ENCODE results near the gene LSMEM2.
A peak's percentile ranks its signal among the peaks of the same experiment; 100 is the strongest.

The LSMEM2 gene

DNA sequence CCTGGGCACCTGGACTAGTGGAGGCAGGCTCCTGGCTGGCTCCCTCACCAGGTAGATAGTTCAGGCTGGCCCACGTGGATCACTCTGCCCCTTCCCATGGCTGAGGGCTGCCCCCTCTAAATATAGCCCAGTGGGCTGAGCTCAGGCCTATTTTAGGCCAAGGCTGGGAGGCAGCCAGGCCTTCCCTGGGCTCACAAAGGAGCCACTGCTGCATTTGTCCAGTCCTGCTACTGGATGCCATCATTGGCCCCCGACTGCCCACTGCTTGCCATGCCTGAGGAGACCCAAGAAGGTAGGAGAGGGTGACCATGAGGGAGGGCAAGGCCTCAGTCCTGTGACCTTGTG lies at the start of gene LSMEM2:
Gene LSMEM2, plus strand, starts transcription at position 208 of the 345 bp plus-strand sequence. Its CDS starts 27 bp downstream, at position 235.
- in situ Hi-C loops (cut with MboI; ENCODE audit: low pct_unique_long_range_greater_than_20kb, low sequenced_read_pairs), result no loop called here
- no peak for DNase-seq

DNA sequence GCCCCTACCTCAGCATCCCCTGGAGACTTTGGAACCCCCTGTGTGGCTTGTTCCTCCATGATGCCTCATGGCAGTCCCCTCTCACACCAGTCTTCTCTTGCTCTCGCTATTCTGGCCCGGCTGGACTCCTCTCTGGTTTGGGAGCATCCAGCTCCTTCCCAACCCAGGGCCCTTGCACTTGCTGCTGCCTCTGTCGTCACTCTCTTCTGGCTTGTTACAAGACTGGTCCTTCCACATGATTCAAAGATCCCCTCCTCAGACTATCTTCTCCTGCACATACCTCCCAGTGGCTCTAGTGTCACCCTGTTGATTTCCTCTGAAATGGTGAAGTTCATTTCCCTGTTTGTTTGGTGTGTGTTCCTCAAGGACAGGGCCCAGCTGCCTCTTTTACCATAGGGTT lies 49.4 kb upstream of the LSMEM2 start:
- in situ Hi-C loops (cut with MboI; ENCODE audit: low pct_unique_long_range_greater_than_20kb, low sequenced_read_pairs), result no loop called here
- DNase-seq, result no peak

- in situ Hi-C loops (cut with MboI; ENCODE audit: low pct_unique_long_range_greater_than_20kb, low sequenced_read_pairs), result no loop called here
- no peak for DNase-seq
These were observed 48.6 kb upstream of the LSMEM2 start for GRCh38 chr3:50230104-50230793.

DNA sequence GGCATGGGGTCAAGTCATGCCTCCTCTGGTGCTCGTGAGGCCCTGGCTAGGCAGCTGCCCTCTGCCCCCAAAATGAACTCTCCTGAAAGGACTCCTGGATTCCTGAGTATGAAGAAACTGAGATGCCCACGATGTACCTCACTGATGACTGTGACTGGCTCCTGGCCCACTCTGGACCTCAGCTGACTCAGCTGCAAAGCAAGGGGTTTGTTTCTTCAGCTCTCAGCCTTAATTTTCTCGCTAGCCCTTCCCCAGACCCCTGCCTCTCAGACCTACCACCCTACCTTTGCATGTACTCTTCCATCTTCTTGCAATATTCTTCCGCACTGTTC lies 48.1 kb upstream of the LSMEM2 start:
- DNase-seq, result no peak
- in situ Hi-C loops (cut with MboI; ENCODE audit: low pct_unique_long_range_greater_than_20kb, low sequenced_read_pairs), result no loop called here

- in situ Hi-C loops (cut with MboI; ENCODE audit: low pct_unique_long_range_greater_than_20kb, low sequenced_read_pairs), result no loop called here
- DNase-seq, result no peak
These were observed 47.3 kb upstream of the LSMEM2 start for GRCh38 chr3:50231581-50231980.

DNA sequence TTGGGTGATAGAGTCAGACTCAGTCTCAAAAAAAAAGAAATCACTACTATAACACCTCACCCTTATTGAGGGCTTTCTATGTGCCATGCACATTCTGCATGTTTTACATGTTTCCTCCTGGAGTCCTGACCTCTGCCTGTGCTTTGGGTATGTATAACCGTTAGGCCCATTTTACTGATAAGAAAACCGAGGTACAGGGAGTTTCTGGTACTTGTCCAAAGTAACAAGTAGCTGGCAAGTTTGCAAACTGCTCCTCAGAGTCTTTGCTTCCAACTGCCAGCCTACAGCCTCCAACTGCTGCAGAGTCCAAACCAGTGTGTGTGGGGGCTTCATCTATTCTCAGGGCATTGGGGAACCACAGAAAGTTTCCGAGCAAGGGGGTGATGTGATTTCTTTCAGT lies 46.6 kb upstream of the LSMEM2 start:
- DNase-seq, result no peak
- in situ Hi-C loops (cut with MboI; ENCODE audit: low pct_unique_long_range_greater_than_20kb, low sequenced_read_pairs), result no loop called here

DNA sequence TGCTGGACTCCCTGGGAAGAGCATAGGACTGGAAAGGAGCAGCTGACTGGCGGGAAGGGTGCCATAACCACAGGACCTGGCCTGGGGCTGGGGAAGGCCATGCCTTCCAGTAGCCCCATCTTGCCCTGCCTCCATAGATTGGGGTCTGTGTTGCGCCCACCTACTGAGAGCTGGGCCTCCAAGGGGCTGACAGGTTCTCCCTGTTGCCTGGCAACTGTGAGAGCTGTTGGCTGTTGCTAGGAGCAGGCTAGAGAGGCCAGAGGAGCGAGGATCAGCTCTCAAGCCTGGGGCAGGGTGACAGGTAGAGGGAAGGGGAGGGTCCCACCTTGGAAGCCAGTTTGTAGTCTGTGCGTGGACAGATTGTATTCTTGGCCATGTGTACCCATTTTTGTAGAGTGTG lies 45.7 kb upstream of the LSMEM2 start:
- in situ Hi-C loops (cut with MboI; ENCODE audit: low pct_unique_long_range_greater_than_20kb, low sequenced_read_pairs), result no loop called here
- DNase-seq, result no peak

DNA sequence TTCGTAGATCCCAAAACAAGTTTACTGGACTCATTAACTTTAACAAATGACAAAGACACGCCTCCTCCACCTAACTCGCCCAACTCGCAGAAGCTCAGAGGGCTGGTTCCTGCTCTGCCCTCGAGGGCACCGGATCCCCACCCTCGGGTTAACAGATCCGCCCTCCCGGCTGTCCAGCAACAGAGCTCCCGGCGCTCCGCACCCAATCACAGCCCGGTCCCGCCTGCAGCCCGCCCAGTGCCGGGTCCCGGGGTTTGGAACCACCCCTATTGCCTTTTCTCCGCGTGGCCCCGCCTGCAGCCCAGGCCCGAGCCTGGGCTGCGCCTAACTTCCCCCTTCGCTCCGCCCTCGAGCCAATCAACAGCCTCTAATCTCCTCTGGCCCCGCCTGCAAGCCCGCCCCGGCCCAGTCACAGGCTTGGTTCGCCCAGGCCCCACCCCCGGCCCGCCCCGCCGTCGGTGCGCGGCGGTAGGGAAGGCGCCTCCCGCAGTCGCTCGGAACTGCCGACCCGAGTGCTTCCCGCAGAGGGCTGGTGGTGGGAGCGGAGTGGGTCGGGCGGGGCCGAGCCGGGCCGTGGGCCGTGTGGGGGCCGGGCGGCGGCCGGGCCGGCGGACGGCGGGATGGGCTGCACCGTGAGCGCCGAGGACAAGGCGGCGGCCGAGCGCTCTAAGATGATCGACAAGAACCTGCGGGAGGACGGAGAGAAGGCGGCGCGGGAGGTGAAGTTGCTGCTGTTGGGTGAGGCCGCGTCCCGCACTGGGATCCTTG lies 43.0 kb upstream of the LSMEM2 start, which contains the start of gene GNAI2:
Gene GNAI2, plus strand, starts transcription at position 489 of the 768 bp plus-strand sequence. Its CDS starts 132 bp downstream, at position 621.
- peak; percentile 99 for DNase-seq
- in situ Hi-C loops (cut with MboI; ENCODE audit: low pct_unique_long_range_greater_than_20kb, low sequenced_read_pairs), result no loop called here

GRCh38 chr3:50236484-50237132 lies 42.3 kb upstream of the LSMEM2 start:
- DNase-seq, result no peak
- in situ Hi-C loops (cut with MboI; ENCODE audit: low pct_unique_long_range_greater_than_20kb, low sequenced_read_pairs), result no loop called here

- peak; percentile 36 for DNase-seq
- in situ Hi-C loops (cut with MboI; ENCODE audit: low pct_unique_long_range_greater_than_20kb, low sequenced_read_pairs), result no loop called here
These were observed 41.7 kb upstream of the LSMEM2 start for GRCh38 chr3:50237133-50237651.

DNA sequence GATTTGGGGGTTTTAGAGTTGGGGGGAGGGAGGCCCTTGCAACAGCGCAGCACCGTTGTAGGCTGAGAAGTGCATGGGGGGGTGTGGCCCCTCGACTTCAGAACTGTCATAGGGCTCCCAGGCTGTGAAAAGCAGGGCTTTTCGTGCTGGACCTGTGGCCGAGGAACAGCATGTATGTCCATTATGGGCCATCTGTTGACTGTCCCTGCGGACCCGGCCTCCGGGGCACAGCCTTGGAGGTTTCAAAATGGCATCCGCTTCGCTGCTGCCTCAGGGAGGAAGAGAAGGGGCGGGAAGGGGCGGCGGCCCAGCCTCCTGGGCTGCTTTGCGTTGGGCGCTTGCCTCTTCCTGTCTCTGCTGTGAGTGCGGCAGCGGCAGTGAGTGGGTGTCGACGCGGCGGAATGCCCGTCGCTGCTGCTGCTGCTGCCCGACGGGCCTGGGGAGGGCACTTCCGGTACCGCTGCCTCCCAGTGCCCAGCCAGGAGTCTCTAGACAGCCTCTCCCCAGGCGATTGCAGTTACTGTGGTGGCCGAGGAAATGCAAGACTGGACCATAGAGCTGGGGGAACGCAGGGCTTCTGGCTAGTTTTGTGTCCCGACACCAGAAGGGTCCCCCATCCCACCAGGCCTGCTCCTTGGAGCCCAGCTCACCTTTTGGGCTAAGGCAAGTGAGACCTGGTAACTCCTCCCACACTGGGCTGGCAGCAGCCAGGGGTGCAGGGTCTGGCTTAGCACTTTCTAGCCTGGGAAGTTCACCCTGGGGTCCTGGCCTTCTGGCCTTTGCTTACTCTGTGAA lies 40.9 kb upstream of the LSMEM2 start:
- DNase-seq, result peak; percentile 90
- in situ Hi-C loops (cut with MboI; ENCODE audit: low pct_unique_long_range_greater_than_20kb, low sequenced_read_pairs), result no loop called here

DNA sequence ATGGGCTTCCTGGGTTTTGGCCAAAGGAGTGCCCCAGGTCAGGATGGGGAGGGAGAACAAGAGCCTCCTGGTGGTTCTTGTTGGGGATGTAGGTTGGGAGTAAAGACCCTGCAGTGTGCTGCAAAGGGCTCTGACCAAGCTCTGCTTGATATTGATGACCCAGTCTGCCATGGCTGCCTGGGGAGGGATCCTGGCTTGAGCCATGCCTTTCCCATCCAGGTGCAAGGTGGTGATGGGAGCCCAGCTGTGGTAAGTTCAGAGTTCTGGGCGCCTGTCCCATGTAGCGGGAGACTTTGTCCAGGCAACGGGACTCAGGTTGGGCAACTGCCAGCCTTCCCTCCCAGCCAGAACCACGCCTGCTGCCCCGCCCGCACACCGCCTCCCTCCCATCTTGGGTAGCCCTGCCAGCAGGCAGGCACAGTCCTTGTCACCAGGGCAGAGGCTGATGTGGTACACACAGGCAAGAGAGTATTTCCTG lies 40.3 kb upstream of the LSMEM2 start:
- no peak for DNase-seq
- in situ Hi-C loops (cut with MboI; ENCODE audit: low pct_unique_long_range_greater_than_20kb, low sequenced_read_pairs), result no loop called here

DNA sequence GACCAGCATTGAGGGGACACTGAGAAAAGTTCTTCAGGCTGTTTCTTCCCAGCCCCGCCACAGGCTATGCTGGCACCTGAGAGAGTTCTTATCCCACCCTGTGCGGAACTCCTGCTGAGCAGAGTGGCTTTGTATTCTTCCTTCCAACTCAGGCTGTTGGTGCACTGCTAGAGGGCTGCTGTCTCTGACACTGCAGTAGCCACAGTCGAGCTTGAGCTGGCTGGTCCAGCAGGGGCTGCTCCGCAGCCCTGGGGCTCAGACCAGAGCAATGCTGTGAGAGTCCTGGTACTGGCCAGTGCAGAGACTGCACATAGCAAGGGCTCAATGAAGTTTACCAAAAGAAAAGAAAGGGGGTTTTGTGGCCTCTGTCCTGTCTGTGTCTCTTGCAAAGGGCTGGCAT lies 39.2 kb upstream of the LSMEM2 start:
- DNase-seq, result no peak
- in situ Hi-C loops (cut with MboI; ENCODE audit: low pct_unique_long_range_greater_than_20kb, low sequenced_read_pairs), result no loop called here

- no peak for DNase-seq
- in situ Hi-C loops (cut with MboI; ENCODE audit: low pct_unique_long_range_greater_than_20kb, low sequenced_read_pairs), result no loop called here
These were observed 37.7 kb upstream of the LSMEM2 start for GRCh38 chr3:50241163-50241562.

- in situ Hi-C loops (cut with MboI; ENCODE audit: low pct_unique_long_range_greater_than_20kb, low sequenced_read_pairs), result no loop called here
These were observed 37.0 kb upstream of the LSMEM2 start for GRCh38 chr3:50241713-50242380.

DNA sequence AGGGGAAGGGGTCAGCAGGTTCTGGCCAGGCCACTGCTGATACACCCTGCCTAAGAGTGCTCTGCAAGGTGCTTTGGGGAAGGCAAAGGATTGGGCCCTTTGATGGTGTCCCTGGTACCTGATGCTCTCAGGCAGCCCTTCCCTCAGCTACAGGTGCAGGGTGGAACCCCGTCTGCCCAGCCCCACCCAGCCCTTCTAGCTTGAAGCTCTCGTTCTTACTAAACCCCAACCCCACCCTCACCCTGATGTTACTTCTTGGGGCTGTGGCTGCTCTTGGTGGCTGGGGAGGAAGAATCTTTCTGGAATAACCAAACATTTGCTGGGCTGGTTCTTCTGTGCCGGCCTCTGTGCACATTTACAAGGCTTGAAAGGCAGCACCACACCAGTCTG lies 36.5 kb upstream of the LSMEM2 start:
- no peak for DNase-seq
- in situ Hi-C loops (cut with MboI; ENCODE audit: low pct_unique_long_range_greater_than_20kb, low sequenced_read_pairs), result no loop called here

More at GRCh38 chr3:50241713-50242380, 37.0 kb upstream of the LSMEM2 start:
- no peak for DNase-seq

- peak; percentile 96 for DNase-seq
- in situ Hi-C loops (cut with MboI; ENCODE audit: low pct_unique_long_range_greater_than_20kb, low sequenced_read_pairs), result no loop called here
These were observed 35.9 kb upstream of the LSMEM2 start for GRCh38 chr3:50242851-50243542.

DNA sequence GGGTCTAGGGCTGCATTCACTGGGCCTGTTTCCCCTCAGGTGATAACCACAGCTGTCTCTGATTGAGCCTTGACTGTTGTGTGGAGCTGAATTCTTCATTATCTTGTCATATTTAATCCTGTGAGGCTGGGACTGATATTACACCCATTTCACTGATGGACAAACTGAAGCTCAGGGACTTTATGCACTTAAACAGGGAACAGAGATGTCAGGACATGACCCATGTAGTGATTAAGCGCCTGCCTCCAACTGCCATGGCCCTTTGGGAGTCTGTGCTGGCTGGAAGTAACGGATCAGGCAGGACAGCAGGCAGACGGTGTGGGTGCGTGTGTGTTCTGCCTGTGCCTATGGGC lies 35.4 kb upstream of the LSMEM2 start:
- no peak for DNase-seq
- in situ Hi-C loops (cut with MboI; ENCODE audit: low pct_unique_long_range_greater_than_20kb, low sequenced_read_pairs), result no loop called here

Measured in KBM-7 (cell line).